GM21619 (cell line): Measurements from ENCODE around the gene ICE2.

ENCODE experiments used
- ATAC-seq: cut with Tn5 transposase; IDR thresholded peaks from one replicate; pipeline ENCODE4 v1.9.1; 2021; ENCODE audit not compliant: unreplicated experiment

ICE2 gene

DNA sequence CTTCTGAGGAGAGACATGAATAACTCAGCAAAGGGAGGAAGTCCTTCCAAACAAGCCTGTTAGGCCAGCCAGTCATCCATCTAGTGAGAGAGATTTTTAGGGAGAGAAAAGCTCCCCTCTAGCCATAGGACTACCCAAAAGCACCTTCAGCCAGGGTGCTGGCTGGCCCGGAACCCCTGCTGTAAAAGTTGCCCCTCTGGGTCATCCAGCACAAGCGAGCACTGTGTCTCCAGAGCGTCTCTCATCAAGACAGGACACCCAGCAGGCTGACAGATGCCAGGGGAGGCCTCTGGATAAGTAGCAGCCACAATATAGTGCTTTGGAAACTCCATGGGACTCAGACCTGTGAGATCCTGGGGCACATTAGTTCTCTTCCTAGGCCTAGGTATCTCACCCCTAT is 105.6 kb downstream of the ICE2 start:
- ATAC-seq = no peak

GRCh38 chr15:60372756-60373155 is 106.2 kb downstream of the ICE2 start:
- no peak for ATAC-seq

DNA sequence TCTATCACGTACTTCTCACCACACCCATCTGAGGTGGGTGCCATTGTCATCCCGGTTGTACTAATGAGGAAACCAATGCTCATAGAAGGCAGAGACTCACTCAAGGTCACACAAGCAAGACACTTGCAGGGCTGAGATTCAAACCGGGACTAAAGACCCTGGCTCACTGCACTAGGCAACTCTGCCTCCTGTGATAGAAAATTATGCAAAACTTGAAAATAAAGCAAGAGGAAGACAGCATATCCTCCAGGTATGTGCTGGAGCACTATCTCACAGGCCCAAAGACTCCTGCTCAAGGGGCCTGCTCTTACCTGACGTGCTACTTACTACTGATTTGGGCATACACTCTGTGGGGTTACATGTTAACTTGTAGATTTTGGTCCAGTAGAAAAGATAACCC is 106.7 kb downstream of the ICE2 start:
- ATAC-seq = no peak

DNA sequence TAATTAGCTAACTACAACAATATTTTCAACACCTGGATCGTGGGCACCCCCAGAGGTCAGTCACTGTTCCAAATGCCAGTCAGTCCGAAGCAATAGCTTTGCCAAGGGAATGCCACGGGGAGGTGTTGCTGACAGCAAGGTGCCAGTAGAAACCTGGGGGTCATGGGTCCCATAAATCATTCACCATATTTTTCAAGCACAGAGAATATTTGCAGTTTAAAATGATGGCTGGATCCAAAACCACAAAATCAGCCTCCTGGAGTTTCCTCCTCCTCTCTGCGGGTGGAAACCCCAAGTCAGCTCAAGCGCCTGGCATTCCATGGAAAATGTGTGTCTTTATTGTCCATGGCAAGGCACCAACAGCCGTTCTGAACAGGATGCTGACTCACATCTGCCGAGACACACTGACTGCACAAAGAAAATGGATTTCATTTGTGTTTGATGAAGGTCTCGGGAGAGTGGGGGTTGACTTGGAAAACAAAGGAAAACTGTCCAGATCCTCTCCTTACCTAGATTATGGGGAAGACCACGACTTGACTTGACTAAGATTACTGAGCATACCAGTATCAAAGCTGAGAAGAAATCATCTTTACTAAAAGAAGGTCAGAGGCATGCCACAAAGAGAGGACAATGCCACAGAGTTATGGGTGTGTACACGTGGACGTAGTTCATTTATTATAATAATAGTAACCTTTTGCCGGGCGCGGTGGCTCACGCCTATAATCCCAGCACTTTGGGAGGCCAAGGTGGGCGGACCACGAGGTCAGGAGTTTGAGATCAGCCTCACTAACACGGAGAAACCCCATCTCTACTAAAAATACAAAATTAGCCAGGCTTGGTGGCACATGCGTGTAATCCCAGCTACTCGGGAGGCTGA is 107.5 kb downstream of the ICE2 start:
- ATAC-seq = no peak

DNA sequence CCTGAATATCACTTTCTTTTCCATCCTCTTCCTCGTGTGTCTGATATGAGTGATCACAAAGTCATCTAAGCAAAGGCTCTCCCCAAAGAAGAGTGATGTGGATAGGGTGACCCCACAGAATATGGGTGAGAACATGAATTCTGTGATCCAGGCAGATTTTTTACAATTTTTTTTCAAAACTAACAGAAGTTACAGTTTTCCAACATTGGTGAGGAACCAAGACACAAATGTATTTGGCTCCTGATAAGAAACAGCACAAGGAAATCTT is 108.1 kb downstream of the ICE2 start:
- no peak for ATAC-seq

GRCh38 chr15:60370105-60370868 is 108.7 kb downstream of the ICE2 start:
- ATAC-seq = no peak

DNA sequence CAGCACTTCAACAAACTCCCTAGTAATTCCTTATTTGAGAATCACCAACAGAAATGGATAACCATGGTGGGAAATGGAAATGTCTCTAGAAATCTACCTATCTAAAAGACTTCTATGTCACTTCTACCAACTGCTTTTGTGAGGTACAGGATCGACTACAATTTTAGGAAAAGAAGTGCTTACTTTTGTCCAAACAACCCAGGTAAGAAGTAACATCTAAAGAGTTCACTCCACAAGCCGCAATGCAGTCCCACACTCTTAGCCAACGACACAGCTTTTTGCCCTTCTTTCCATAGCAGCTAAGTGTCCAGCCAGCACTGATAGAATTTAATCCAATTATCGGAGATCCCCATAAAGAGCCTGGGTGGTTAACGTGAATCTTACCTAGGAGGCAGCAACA is 109.2 kb downstream of the ICE2 start:
- ATAC-seq = no peak
